NCI-H2081 (cell line): ENCODE results near the gene RFTN1.
A peak's percentile ranks its signal among the peaks of the same experiment; 100 is the strongest.

Source experiments
- DNase-seq, 2 experiments: peaks; one replicate each; lab custom pipeline; 2025; lab: John Stamatoyannopoulos, UW

RFTN1 gene

DNA sequence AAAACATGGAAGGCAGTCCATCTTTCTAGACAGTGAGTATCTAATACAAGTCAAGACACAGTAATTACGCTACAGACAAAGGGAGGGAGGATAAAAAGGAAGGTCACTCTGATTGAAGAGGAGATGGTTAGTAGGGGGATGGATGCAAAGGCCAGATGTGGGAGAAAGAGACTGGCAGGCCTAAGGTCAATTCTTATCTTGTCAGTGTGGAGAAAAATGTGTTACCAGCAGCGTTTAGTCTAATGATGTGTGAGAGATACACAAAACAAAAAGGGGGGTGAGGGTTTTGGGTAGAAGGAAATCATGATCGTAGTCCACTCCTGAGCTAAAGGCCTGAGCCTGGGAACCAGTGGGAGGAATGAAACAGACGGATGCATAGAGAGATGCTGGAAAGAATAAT is 46.7 kb downstream of the RFTN1 start:
- DNase-seq, result no peak

GRCh38 chr3:16464511-16465148 is 48.9 kb downstream of the RFTN1 start:
- peak in 1 of 2 experiments; percentile 40 for DNase-seq

- DNase-seq, result no peak
These were observed 49.6 kb downstream of the RFTN1 start for GRCh38 chr3:16463914-16464313.

DNA sequence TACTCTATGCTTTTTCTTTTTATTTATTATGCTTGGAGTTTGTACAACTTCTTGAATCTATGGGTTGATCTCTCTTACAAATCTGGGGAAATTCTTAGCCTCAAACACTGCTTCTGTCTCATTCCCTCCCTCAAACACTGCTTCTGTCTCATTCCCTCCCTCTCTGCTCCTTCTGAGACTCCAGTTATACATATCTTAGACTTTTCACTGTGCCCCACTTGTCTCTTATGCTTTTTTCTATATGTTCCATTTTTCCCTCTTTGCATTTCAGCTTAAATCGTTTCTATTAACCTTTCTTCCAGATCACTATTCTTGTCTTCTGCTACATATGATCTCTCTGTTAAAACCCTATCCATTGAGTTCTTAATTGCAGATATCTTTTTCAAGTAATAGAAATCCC is 50.4 kb downstream of the RFTN1 start:
- no peak for DNase-seq

DNA sequence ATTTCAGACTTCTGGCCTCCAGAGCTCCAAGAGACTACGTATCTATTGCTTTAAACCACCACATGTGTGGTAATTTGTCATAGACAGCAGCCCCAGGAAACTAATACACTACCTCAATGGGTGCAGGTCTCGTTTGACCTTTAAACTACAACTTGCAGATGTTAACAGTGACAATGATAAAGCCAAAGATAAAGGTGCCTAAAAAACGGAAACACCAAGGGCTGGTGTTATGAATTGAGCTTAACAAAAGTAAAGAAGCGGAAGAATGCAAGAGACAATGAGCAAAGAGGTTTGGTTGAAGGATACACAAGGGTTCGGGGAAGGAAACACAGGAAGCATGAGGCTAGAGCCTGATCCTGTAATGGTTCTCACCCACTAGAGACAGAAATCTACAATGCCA is 50.8 kb downstream of the RFTN1 start:
- peak in 1 of 2 experiments; percentile 21 for DNase-seq

DNA sequence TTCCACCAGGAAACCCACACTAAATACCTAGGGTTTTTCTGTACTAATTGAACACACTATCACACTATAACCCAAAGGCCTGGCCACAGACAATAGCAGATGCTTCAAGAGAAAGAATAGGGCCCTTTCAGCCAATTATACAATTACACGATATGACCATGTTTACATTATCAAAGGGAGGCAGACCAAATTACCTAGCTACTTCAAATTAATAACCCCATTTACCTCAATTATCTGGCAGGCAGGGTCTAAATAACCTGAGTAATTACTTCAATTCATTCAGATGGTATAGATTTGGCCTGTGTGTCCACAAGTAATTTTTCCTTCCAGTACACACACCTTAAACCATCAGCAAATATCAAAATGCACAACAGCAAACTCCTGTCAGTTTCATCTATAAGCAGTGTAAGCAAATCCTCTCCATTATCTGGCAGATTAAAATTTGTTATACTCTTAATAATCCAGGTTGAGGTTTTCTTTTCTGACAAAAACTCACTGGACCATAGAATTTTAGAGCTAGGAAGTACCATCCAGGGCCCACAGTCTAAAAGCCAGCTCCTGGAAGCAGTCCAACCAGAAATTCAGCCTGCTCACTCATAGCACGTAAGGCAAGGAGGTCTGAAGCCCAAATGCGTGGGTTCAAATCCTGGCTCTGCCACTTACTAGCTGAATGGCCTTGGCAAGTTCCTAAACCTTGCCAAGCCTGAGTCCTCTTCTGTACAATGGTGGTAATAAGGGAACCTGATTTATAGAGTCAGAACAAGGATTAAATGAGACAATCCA is 51.8 kb downstream of the RFTN1 start:
- peak; percentile 89 to 99 for DNase-seq

DNA sequence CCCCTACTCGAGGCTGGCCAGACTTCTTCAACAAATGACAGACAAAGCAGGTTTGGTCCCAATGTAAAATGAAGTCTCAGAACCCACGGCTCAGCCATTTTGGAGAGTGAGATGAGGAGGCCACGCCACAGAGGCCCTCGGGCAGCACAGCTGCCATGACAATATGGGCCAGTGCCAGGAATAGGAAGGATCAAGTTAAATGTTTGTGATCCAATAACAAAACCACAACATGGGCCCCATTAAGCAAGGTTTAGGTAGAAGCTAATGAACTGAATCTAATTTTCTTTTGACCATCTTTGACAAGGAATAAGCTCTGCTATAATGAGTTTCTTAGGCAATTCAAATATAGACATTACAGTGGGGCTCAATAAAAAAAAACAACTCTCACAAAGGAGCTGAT is 52.6 kb downstream of the RFTN1 start:
- DNase-seq, result peak; percentile 86 to 93

GRCh38 chr3:16460273-16460672 is 53.2 kb downstream of the RFTN1 start:
- no peak for DNase-seq

DNA sequence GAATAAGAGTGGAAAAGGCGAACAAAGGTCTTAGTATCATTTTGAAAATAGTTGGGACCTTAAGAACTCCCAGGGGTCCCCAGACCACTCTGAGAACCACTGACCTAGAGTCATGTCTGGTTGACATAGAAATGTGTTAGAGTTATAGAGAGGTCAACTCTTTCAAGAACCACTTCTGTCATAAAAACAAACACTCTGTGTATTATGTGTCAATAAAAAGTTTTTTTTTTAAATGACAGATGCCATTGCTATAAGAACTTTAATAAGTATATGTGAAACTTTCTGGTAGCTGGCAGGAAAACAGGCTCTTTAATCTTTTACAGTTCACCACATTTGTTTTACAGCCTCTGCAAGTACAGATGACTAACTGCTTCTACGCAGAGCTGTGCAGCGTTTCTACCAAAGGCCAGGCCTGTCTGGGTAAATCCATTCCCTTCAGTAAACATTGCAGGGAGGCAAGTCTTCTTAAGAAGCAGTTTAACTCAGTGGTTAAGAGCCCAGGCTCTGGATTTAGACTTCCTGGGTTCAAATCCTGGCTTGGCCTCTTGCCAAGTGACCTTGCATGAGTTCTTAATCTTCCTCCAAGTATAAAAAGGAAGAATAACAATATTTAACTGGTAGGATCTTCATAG is 56.6 kb downstream of the RFTN1 start:
- no peak for DNase-seq

DNA sequence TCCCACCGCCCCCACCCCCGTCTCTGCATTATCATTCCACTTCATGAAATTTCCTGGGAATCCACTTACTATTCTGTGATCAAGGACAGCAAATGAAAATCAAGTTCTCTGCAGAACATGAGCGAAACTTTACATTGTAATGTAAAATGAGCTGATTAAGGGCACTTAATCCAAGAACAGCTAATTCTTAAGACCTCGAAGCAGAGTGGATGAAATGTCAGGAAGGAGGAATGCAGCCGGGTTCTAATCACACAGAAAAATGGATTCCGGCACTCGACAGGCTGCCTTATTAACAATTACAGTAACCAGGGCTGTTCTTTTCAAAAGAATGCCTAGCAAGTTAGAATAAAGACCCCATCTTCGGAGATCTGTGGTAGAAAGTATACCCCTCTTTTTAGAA is 57.5 kb downstream of the RFTN1 start:
- DNase-seq, result no peak

GRCh38 chr3:16455001-16455400 is 58.5 kb downstream of the RFTN1 start:
- peak; percentile 81 to 95 for DNase-seq

GRCh38 chr3:16452261-16452660 is 61.2 kb downstream of the RFTN1 start:
- no peak for DNase-seq

GRCh38 chr3:16449369-16449768 is 64.1 kb downstream of the RFTN1 start:
- no peak for DNase-seq

GRCh38 chr3:16448639-16449070 is 64.8 kb downstream of the RFTN1 start:
- DNase-seq, result peak in 1 of 2 experiments; percentile 73

DNA sequence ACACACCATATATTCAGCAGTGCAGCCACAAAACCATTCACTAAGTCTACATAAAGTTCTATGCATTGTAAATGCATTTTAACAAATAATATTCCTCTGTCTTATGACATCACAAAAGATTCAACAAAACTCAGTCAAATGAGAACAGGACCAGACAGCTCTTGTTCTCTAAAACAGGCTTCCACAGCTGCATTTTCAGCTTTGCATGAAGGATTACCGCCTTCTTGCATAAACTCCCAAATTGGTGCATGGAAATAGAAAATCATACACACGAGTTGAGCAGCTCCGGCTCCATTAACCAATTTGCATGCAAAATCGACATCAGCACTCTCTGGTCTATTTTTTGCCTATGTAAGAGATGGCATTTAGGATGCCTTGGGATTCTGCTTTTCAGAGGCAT is 66.4 kb downstream of the RFTN1 start:
- DNase-seq, result no peak

DNA sequence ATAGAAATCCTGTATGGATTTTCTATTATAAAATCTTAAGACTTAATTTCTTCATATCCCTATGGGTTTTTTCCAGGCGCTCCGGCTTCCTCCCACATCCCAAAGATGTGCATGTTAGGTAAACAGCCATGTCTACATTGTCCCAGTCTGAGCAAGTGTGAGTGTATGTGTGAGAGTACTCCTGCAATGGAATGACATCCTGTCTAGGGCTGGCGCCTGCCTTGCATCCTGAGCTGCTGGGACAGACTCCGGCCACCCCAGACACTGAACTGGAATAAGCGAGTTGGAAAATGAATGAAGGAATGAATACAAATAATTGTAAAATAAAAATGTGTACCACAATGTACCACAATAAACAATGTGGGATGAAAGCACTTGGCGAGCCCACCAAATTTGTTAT is 69.2 kb downstream of the RFTN1 start:
- DNase-seq, result no peak

DNA sequence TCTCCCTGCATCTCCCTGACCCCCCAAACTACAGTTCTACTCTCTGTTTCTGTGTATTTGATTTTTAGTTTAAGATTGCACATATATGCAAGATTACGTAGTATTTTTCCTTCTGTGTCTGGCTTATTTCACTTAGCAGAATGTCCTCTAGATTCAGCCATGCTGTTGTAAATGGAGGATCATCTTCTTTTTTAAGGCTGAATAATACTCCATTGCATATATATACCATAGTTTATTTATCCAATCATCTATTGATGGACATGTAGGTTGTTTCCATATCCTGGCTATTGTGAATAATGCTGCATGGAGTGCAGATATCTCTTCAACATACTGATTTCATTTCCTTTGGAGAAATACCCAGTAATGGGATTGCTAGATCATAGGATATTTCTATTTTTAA is 70.8 kb downstream of the RFTN1 start:
- DNase-seq, result no peak

GRCh38 chr3:16441371-16441875 is 72.1 kb downstream of the RFTN1 start:
- peak; percentile 71 to 89 for DNase-seq

DNA sequence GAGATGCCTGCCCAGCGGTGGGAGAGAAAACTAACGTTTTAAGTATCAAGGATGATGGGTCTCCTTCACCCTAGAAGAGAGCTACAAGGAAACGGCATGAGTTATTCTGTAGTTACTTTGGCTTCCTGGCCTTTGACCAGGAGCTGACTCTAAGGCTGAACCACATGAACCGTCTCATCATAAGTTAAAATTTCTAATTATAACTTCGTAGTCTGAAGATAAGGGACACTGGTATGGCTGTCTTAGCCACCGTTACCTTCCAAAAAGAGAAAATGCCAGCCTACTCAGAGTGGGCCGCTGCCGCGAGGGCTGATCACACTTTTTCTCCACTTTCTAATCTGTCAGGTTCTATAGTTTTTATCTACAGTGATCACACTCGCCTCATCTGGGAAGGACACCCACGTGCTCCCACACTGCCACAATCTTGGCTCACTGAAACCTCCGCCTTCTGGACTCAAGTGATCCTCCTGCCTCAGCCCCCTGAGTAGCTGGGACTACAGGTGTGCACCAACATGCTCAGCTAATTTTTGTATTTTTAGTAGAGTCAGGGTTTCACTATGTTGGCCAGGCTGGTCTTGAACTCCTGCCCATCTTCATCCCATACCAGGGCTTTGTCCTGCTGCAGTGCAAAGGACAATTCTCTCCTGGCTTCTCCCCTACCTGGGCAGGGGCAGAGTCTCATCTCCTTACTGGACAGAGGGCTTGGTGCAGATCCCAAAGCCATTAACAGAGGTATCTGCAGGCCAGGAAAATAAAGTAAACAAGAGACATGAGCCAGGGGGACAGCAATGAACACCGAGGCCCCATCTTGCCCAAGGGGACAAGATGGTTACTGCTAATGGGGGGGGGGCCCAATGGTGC is 73.4 kb downstream of the RFTN1 start:
- DNase-seq, result no peak

- DNase-seq, result no peak
These were observed 74.2 kb downstream of the RFTN1 start for GRCh38 chr3:16439163-16439847.

GRCh38 chr3:16437640-16438039 is 75.9 kb downstream of the RFTN1 start:
- DNase-seq, result no peak
